Stomach (tissue), 4 donors: ENCODE results near the gene SNRNP70.
A peak's percentile ranks its signal among the peaks of the same experiment; 100 is the strongest.

Experiments used
- CTCF ChIP-seq, 7 experiments: fragments of 450-650 bp in 4 of 7; fragments of 200-600 bp in 3 of 7; sonication (generic) in 3 of 7; IDR thresholded peaks; one replicate each; pipeline ENCODE4 v1.5.1; 2016 to 2019; ENCODE audit warnings: antibody characterized with exemption in 7 of 7, control low read depth in 2 of 7, mild to moderate bottlenecking in 1 of 7
- EP300 ChIP-seq: sonication (generic); formaldehyde crosslinking; IDR thresholded peaks from one replicate; pipeline ENCODE4 v1.6.1; 2017; ENCODE audit warnings: antibody characterized with exemption
- POLR2A ChIP-seq, 4 donors: fragments of 450-650 bp; IDR thresholded peaks; one replicate each; pipeline ENCODE4 v1.6.1; 2016; ENCODE audit warnings: antibody characterized with exemption in 4 of 4, control low read depth in 2 of 4, mild to moderate bottlenecking in 1 of 4, moderate library complexity in 1 of 4
- POLR2AphosphoS5 ChIP-seq, 3 donors: sonication (generic); formaldehyde crosslinking; IDR thresholded peaks; one replicate each; pipeline ENCODE4 v1.6.1; 2016; ENCODE audit warnings: antibody characterized with exemption in 3 of 3

DNA sequence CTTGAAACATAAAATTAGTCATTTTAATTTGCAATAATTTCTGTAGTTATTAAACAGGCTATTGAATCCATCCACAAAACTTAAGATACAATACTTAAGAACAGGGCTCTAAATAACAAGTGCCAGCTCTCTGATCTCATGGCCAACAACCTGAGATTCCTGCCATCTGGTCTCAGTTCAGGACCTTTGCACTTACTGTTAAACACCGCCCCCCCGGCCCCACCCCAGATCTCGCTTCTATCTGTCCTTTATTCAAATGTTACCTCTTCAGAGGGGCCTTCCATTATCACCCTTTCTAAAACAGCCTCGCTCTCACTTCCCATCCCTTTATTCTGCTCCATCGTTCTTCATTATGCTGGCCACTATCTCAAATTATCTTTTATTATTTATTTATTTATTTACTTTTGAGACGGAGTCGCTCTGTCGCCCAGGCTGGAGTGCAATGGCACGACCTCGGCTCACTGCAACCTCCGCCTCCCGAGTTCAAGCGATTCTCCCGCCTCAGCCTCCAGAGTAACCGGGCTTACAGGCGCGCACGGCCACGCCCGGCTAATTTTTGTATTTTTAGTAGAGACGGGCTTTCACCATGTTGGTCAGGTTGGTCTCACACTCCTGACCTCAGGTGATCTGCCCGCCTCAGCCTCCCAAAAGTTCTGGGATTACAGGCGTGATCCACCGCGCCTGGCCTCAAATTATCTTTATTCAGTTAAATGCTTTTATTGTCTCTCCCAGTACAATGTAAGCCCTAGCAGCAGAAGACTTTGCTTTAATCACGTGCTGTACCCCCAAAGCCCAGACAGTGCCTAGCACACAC is 838 bp upstream of the SNRNP70 start:
- no peak for TF ChIP-seq POLR2A (IDR thresholded peaks at IDR 0.05)
- no peak for TF ChIP-seq CTCF (IDR thresholded peaks at IDR 0.05)
- no peak for TF ChIP-seq POLR2AphosphoS5 (IDR thresholded peaks at IDR 0.05)
- TF ChIP-seq EP300 = peak; percentile 31
